GM12878 (cell line): Measurements from ENCODE around the gene ZNF892. TPM values are rescaled to one million over a fixed set of nuclear protein-coding genes. Genes with fewer than 3 reads are reported as not detected.

Experiments used
- ATAC-seq: fragments of 200-7000 bp; cut with Tn5 transposase; 3 replicates; pipeline ENCODE4 v1.9.1; 2020; ENCODE audit warnings: mild to moderate bottlenecking, moderate library complexity
- BruUV-seq: library from RNA; stranded (reverse); fragments of 400-500 nt; replicated peaks from 2 replicates; lab custom pipeline; 2021; lab: Mats Ljungman, UMichigan
- CTCF ChIA-PET: fragments of 300-600 bp; sonication (Branson Sonifier 250); formaldehyde crosslinking; extraction: SDS; loops from one replicate; lab custom pipeline; 2021; ENCODE audit warnings: inconsistent platforms; lab: Yijun Ruan, JAX
- POLR2A ChIA-PET: fragments of 350-600 bp; formaldehyde crosslinking; extraction: SDS; loops from one replicate; lab custom pipeline; 2021; ENCODE audit warnings: inconsistent platforms; lab: Charles Lee
- RAD21 ChIA-PET: fragments of 300-600 bp; sonication (Branson Sonifier 250); formaldehyde crosslinking; loops from one replicate; lab custom pipeline; 2023; ENCODE audit warnings: antibody characterized with exemption; ENCODE audit not compliant: unreplicated experiment; lab: Charles Lee
- SMC1A ChIA-PET: fragments of 300-600 bp; sonication (Branson Sonifier 250); formaldehyde crosslinking; loops from one replicate; lab custom pipeline; 2023; ENCODE audit not compliant: unreplicated experiment, uncharacterized antibody; lab: Charles Lee
- DNase-seq: peaks from one replicate; pipeline ENCODE4 v3.0.0-alpha.2; 2011; ENCODE audit warnings: low read depth, low spot score
- FAIRE-seq: peaks from 3 replicates; lab custom pipeline; 2011; peaks lifted over from hg19 to GRCh38; lab: Jason Lieb, UNC
- H2AFZ ChIP-seq: 2 replicates; pipeline ENCODE4 v1.6.0; 2011; ENCODE audit warnings: low read depth, low read length, control low read depth; ENCODE audit not compliant: control insufficient read depth
- H3K27ac ChIP-seq: 2 replicates; pipeline ENCODE4 v1.5.1; 2011; ENCODE audit warnings: control low read depth; ENCODE audit not compliant: control insufficient read depth, insufficient read depth
- H3K27me3 ChIP-seq, 2 experiments: replicated peaks in 1 of 2; 2 replicates each; pipeline versions ENCODE4 v1.6.0 to v1.6.1; 2011; ENCODE audit warnings: low read length in 1 of 2; ENCODE audit not compliant: control insufficient read depth in 2 of 2, insufficient read depth in 2 of 2
- H3K36me3 ChIP-seq, 2 experiments: 2 replicates each; pipeline ENCODE4 v1.5.1; 2011; ENCODE audit warnings: low read length in 1 of 2; ENCODE audit not compliant: control insufficient read depth in 2 of 2, insufficient read depth in 2 of 2
- H3K4me1 ChIP-seq: 2 replicates; pipeline ENCODE4 v1.6.1; 2011; ENCODE audit warnings: mild to moderate bottlenecking, low read length, moderate library complexity, mixed read lengths; ENCODE audit not compliant: control insufficient read depth, insufficient read depth
- H3K4me2 ChIP-seq: 2 replicates; pipeline ENCODE4 v1.6.0; 2011; ENCODE audit warnings: control low read depth; ENCODE audit not compliant: control insufficient read depth, insufficient read depth
- H3K4me3 ChIP-seq: fragments of 200-600 bp; sonication (generic); 2 replicates; pipeline ENCODE4 v1.5.1; 2016
- H3K79me2 ChIP-seq: 2 replicates; pipeline ENCODE4 v1.6.0; 2011; ENCODE audit warnings: low read length; ENCODE audit not compliant: control insufficient read depth, insufficient read depth
- H3K9ac ChIP-seq: 2 replicates; pipeline ENCODE4 v1.8.0; 2011; ENCODE audit warnings: low read length, control low read depth, mixed read lengths; ENCODE audit not compliant: control insufficient read depth, insufficient read depth
- H3K9me3 ChIP-seq: replicated peaks from 3 replicates; pipeline ENCODE4 v1.5.1; 2011; ENCODE audit warnings: mild to moderate bottlenecking, low read length; ENCODE audit not compliant: control insufficient read depth, insufficient read depth
- H4K20me1 ChIP-seq: 2 replicates; pipeline ENCODE4 v1.6.0; 2011; ENCODE audit not compliant: control insufficient read depth, insufficient read depth
- CREM ChIP-seq: IDR thresholded peaks from 2 replicates; pipeline ENCODE4 v1.6.1; 2014; ENCODE audit warnings: antibody characterized with exemption, low read depth
- NR2F1 ChIP-seq: fragments of 450-650 bp; conservative IDR thresholded peaks from 2 replicates; pipeline ENCODE4 v1.6.1; 2017; ENCODE audit warnings: mild to moderate bottlenecking
- PAX5 ChIP-seq: IDR thresholded peaks from 2 replicates; pipeline ENCODE4 v1.6.1; 2011; ENCODE audit warnings: low read depth, low read length, borderline replicate concordance
- RAD21 ChIP-seq: IDR thresholded peaks from 2 replicates; pipeline ENCODE4 v1.6.1; 2011; ENCODE audit warnings: mild to moderate bottlenecking, low read depth, low read length, moderate library complexity; ENCODE audit not compliant: insufficient read depth
- SMC3 ChIP-seq: IDR thresholded peaks from 2 replicates; pipeline ENCODE4 v1.6.1; 2011; ENCODE audit warnings: low read length, improper control_type of control experiment, borderline replicate concordance
- ZNF622 ChIP-seq: fragments of 450-650 bp; IDR thresholded peaks from 2 replicates; pipeline ENCODE4 v1.6.1; 2017; ENCODE audit warnings: mild to moderate bottlenecking, inconsistent platforms
- WGBS: methylation state at CpG from one replicate; pipeline ENCODE4 v1.1.6; 2016; ENCODE audit warnings: low lambda C conversion rate; ENCODE audit not compliant: insufficient replicate concordance, insufficient coverage; ENCODE audit errors: missing lambda C conversion rate; 5-methylcytosine and 5-hydroxymethylcytosine counted together
- in situ Hi-C: fragments of 300-500 bp; cut with MboI; formaldehyde crosslinking; loops from 9 replicates; pipeline ENCODE4 v1.14.3; 2018; ENCODE audit warnings: mixed read lengths
- intact Hi-C: fragments of 100-400 bp; cut with micrococcal nuclease; formaldehyde crosslinking; loops from one replicate; pipeline ENCODE4 v1.14.2; 2022; ENCODE audit not compliant: unreplicated experiment
- polyA plus RNA-seq, 11 experiments: library from polyadenylated mRNA; depleted of rRNA in 4 of 11; unstranded in 6 of 11; stranded (reverse) in 5 of 11; fragments of >200 nt; fragmentation: Nextera tagmentation in 4 of 11; fragmentation: Illumina TruSeq in 1 of 11; extraction: Ambion mirVana in 4 of 11; extraction: Trizol in 1 of 11; gene quantifications; 1 replicate in 1 of 11; 2 replicates in 10 of 11; pipeline versions ENCODE4 v1.2.1 to v1.2.3, GENCODE V29; 2011 to 2016; ENCODE audit warnings: inconsistent platforms in 2 of 11, missing spikeins in 2 of 11, low read depth in 1 of 11
- total RNA-seq, 4 experiments: library from RNA; depleted of rRNA in 3 of 4; stranded (reverse); fragments of >200 nt in 3 of 4; fragmentation: Illumina TruSeq in 1 of 4; extraction: Trizol in 1 of 4; gene quantifications; 2 replicates each; pipeline versions ENCODE4 v1.2.1 to v1.2.3, GENCODE V29; 2013 to 2021
- TF ChIP-seq, protein P1 (sequence below), 3 experiments: IDR thresholded peaks in 2 of 3; conservative IDR thresholded peaks in 1 of 3; 2 replicates each; pipeline ENCODE4 v1.5.1; 2011; ENCODE audit warnings: low read depth in 3 of 3, low read length in 3 of 3, mild to moderate bottlenecking in 3 of 3, control low read depth in 2 of 3, moderate library complexity in 2 of 3, inconsistent platforms in 1 of 3, mixed read lengths in 1 of 3; ENCODE audit not compliant: control insufficient read depth in 2 of 3, insufficient read depth in 1 of 3; ENCODE audit errors: extremely low read depth in 1 of 3
- TF ChIP-seq, protein P2 (sequence below): fragments of 450-650 bp; IDR thresholded peaks from 2 replicates; pipeline ENCODE4 v1.6.1; 2017; ENCODE audit warnings: borderline replicate concordance
- TF ChIP-seq, protein P3 (sequence below): IDR thresholded peaks from 2 replicates; pipeline ENCODE4 v1.6.1; 2012; ENCODE audit warnings: improper control_type of control experiment, low read depth, low read length; ENCODE audit not compliant: insufficient replicate concordance

Gene ZNF892
- total and polyA plus RNA-seq, 10 of the 15 experiments (the other 5 are each of a cell fraction or from before 2014, with no cell fraction given), result 0.11 to 1.3 (median 0.29) TPM; not detected in 3

DNA sequence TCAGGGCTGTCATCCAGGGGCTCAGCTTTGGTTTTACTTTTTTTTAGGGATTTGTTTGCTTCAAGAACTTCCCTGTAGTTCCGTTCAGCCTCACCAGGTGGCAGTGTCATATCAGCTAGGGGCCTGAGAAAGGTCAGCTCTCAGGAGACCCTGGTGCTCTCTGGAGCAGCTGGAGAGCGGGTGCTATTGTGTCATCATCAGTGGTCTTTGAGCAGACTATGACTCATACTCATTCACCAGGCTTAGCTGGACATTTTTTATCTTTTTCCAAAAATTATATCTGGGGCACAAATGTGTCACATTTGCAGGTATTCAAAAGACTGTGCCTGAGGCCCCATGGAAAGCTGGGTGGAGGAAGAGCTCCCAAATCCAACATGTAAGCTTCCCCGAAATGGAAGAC, 24.4 kb downstream of the ZNF892 start:
- WGBS, result 4% methylated on average over 3 of the region's 3 CpGs
- SMC1A ChIA-PET, result interaction anchor here (0.6 to 1.6 kb wide), 2 partner anchors 18 to 569 kb away, joined by 3 to 4 read pairs; no protein-coding TSS in a partner anchor
- Histone ChIP-seq H3K27ac (no peak overlapping the region), H3K9ac (no peak overlapping the region), H4K20me1 (no peaks in the 10 kb centered on the region)
- DNase-seq (no peak), FAIRE-seq (peak; percentile 47)
- in situ Hi-C loops, result no loop called here
- BruUV-seq, result no TSS peak
- intact Hi-C loops, result loop anchor here (1.0 kb wide), 1 partner anchor 84 kb away; no protein-coding TSS in a partner anchor
- TF ChIP-seq CREM (no peak), SMC3 (peak; percentile 42; the same call in 1 of the 2 replicates), PAX5 (no peak), NR2F1 (peak; percentile 90), ZNF622 (no peak), RAD21 (peak; percentile 72)
- TF ChIP-seq, protein P1, sequence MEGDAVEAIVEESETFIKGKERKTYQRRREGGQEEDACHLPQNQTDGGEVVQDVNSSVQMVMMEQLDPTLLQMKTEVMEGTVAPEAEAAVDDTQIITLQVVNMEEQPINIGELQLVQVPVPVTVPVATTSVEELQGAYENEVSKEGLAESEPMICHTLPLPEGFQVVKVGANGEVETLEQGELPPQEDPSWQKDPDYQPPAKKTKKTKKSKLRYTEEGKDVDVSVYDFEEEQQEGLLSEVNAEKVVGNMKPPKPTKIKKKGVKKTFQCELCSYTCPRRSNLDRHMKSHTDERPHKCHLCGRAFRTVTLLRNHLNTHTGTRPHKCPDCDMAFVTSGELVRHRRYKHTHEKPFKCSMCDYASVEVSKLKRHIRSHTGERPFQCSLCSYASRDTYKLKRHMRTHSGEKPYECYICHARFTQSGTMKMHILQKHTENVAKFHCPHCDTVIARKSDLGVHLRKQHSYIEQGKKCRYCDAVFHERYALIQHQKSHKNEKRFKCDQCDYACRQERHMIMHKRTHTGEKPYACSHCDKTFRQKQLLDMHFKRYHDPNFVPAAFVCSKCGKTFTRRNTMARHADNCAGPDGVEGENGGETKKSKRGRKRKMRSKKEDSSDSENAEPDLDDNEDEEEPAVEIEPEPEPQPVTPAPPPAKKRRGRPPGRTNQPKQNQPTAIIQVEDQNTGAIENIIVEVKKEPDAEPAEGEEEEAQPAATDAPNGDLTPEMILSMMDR (IDR thresholded peaks at IDR 0.05 in 2 of 3, conservative IDR thresholded peaks at IDR 0.05 in 1 of 3; ENCODE audit: control insufficient read depth in 2 of 3, extremely low read depth in 1 of 3, insufficient read depth in 1 of 3, low read depth in 3 of 3, low read length in 3 of 3), result peak; percentile 61 to 74 (median 67)
- TF ChIP-seq, protein P2, sequence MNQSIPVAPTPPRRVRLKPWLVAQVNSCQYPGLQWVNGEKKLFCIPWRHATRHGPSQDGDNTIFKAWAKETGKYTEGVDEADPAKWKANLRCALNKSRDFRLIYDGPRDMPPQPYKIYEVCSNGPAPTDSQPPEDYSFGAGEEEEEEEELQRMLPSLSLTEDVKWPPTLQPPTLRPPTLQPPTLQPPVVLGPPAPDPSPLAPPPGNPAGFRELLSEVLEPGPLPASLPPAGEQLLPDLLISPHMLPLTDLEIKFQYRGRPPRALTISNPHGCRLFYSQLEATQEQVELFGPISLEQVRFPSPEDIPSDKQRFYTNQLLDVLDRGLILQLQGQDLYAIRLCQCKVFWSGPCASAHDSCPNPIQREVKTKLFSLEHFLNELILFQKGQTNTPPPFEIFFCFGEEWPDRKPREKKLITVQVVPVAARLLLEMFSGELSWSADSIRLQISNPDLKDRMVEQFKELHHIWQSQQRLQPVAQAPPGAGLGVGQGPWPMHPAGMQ, result no peak
- TF ChIP-seq, protein P3, sequence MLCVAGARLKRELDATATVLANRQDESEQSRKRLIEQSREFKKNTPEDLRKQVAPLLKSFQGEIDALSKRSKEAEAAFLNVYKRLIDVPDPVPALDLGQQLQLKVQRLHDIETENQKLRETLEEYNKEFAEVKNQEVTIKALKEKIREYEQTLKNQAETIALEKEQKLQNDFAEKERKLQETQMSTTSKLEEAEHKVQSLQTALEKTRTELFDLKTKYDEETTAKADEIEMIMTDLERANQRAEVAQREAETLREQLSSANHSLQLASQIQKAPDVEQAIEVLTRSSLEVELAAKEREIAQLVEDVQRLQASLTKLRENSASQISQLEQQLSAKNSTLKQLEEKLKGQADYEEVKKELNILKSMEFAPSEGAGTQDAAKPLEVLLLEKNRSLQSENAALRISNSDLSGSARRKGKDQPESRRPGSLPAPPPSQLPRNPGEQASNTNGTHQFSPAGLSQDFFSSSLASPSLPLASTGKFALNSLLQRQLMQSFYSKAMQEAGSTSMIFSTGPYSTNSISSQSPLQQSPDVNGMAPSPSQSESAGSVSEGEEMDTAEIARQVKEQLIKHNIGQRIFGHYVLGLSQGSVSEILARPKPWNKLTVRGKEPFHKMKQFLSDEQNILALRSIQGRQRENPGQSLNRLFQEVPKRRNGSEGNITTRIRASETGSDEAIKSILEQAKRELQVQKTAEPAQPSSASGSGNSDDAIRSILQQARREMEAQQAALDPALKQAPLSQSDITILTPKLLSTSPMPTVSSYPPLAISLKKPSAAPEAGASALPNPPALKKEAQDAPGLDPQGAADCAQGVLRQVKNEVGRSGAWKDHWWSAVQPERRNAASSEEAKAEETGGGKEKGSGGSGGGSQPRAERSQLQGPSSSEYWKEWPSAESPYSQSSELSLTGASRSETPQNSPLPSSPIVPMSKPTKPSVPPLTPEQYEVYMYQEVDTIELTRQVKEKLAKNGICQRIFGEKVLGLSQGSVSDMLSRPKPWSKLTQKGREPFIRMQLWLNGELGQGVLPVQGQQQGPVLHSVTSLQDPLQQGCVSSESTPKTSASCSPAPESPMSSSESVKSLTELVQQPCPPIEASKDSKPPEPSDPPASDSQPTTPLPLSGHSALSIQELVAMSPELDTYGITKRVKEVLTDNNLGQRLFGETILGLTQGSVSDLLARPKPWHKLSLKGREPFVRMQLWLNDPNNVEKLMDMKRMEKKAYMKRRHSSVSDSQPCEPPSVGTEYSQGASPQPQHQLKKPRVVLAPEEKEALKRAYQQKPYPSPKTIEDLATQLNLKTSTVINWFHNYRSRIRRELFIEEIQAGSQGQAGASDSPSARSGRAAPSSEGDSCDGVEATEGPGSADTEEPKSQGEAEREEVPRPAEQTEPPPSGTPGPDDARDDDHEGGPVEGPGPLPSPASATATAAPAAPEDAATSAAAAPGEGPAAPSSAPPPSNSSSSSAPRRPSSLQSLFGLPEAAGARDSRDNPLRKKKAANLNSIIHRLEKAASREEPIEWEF, result no peak
- TF ChIP-seq, all 136 proteins: peak for 4
- Histone ChIP-seq H3K4me2 (no peak overlapping the region), H2AFZ (no peak overlapping the region), H3K27me3 (no peaks in the 10 kb centered on the region), H3K79me2 (no peaks in the 10 kb centered on the region), H3K4me3 (no peak overlapping the region), H3K4me1 (no peaks in the 10 kb centered on the region), H3K36me3 (no peaks in the 10 kb centered on the region), H3K9me3 (no peaks in the 10 kb centered on the region; the same call in 2 of the 3 replicates)
- RAD21 ChIA-PET, result interaction anchor here (0.6 to 1.5 kb wide), 4 partner anchors 11 to 170 kb away, joined by 3 to 7 read pairs (median 4); partner anchors contain the start of gene FAHD2A
- POLR2A ChIA-PET, result no interaction called here
- CTCF ChIA-PET, result interaction anchor here (0.9 to 2.6 kb wide), 16 partner anchors 9 to 245 kb away, joined by 3 to 17 read pairs (median 5); no protein-coding TSS in a partner anchor
- peak; percentile 58; the same call in 2 of the 3 replicates for ATAC-seq
